ENCODE data around the gene BABAM2.

The BABAM2 gene

GRCh38 chr2:28282861-28283646 is 392.5 kb downstream of the BABAM2 start:
- peak in 1 of 2 donors; percentile 10 for DNase-seq (ENCODE audit: low read depth in 2 of 2)
- H3K4me3 ChIP-seq (replicated peaks in 1 of 2; ENCODE audit: low read depth in 2 of 2, low read length in 2 of 2) = no peak overlapping the region
- TF ChIP-seq CTCF (IDR thresholded peaks at IDR 0.05; ENCODE audit: low read depth, low read length) = no peak

DNA sequence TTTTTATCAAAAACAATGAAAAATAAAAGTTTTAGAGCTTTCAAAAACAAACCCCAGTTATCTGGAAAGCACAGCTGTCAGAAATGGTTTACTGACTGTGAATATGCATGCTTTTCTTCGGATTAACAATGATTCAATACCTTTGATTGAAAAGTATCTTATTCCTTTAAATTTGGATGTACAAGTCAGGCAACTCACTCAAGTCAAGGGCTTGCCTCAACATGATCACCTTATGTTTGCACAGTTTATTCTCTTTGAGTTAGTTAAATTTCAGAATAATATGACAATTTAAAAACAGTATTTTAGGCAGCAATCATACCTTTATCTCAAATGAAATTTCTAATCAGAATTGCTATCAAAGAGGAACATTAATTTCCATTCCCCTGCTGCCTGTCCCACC is 393.3 kb downstream of the BABAM2 start:
- no peak overlapping the region for H3K4me3 ChIP-seq (replicated peaks in 1 of 2; ENCODE audit: low read depth in 2 of 2, low read length in 2 of 2)
- no peak for TF ChIP-seq CTCF (IDR thresholded peaks at IDR 0.05; ENCODE audit: low read depth, low read length)
- DNase-seq (ENCODE audit: low read depth in 2 of 2) = no peak

DNA sequence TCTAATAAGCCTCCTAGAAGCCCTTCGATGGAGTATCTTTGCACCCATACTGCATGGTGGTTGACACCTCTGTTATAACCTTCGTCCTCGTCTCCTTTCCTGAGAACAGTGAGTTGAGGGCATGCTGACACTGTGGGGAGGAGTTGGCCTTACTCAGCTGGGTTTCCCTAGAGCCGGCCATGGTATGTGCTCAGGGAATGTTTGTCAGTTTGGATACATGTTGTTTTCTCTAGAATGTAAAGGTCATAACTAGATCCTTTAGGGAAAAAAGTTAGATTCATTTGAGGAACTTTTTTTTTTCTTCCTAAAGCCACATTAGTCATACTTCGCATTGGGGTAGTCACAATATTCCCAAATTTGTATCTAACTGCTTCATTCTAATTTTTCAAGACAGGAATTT is 396.1 kb downstream of the BABAM2 start:
- no peak overlapping the region for H3K4me3 ChIP-seq (replicated peaks in 1 of 2; ENCODE audit: low read depth in 2 of 2, low read length in 2 of 2)
- no peak for TF ChIP-seq CTCF (IDR thresholded peaks at IDR 0.05; ENCODE audit: low read depth, low read length)
- DNase-seq (ENCODE audit: low read depth in 2 of 2) = peak; percentile 33 to 46

GRCh38 chr2:28287256-28287915 is 396.9 kb downstream of the BABAM2 start:
- no peak for TF ChIP-seq CTCF (IDR thresholded peaks at IDR 0.05; ENCODE audit: low read depth, low read length)

GRCh38 chr2:28288620-28289019 is 398.1 kb downstream of the BABAM2 start:
- no peak for DNase-seq (ENCODE audit: low read depth in 2 of 2)
- no peak for TF ChIP-seq CTCF (IDR thresholded peaks at IDR 0.05; ENCODE audit: low read depth, low read length)

More at GRCh38 chr2:28287256-28287915, 396.9 kb downstream of the BABAM2 start:
- H3K4me3 ChIP-seq (replicated peaks in 1 of 2; ENCODE audit: low read depth in 2 of 2, low read length in 2 of 2) = no peak overlapping the region
- DNase-seq (ENCODE audit: low read depth in 2 of 2) = peak in 1 of 2 donors; percentile 31

DNA sequence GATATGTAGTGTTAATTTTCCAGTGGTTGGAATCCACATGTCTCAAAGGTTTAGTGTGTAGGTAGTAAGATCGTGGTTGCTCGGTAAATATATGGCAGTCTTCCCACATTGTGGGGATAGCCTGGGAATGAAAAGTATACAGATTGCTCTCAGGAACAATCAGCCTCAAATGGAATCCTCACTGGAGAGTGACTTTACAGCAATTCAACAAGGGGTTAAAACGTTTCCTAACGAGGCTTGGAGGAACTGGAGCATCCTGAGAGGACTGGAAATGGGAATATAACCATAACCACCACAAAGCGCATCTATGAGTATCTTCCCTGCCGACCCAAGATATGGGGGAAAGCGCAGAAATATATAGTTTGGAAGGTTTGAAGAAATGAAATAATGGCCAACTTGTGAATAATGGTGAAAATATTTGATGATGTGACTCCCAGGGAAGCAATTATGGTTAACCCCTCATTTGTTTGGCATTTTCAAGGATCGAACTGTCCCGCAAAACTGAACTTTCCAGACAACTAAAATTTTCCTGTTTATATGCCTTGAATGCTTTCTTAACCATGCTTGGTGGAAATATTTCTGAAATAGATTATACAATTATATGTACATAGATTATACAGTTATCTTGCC is 401.4 kb downstream of the BABAM2 start:
- TF ChIP-seq CTCF (IDR thresholded peaks at IDR 0.05; ENCODE audit: low read depth, low read length) = no peak

More at GRCh38 chr2:28288620-28289019, 398.1 kb downstream of the BABAM2 start:
- H3K4me3 ChIP-seq (replicated peaks in 1 of 2; ENCODE audit: low read depth in 2 of 2, low read length in 2 of 2) = no peak overlapping the region

More for the DNA sequence above, 401.4 kb downstream of the BABAM2 start:
- no peak overlapping the region for H3K4me3 ChIP-seq (replicated peaks in 1 of 2; ENCODE audit: low read depth in 2 of 2, low read length in 2 of 2)
- peak in 1 of 2 donors; percentile 19 for DNase-seq (ENCODE audit: low read depth in 2 of 2)

Measured in cardiac fibroblast (primary cell).